Body of pancreas (tissue), 4 donors: ENCODE measurements around the gene FCHSD2.

Experiments used
- POLR2A ChIP-seq, 3 donors: fragments of 450-650 bp; IDR thresholded peaks; one replicate each; pipeline ENCODE4 v1.6.1; 2016; ENCODE audit warnings: antibody characterized with exemption in 3 of 3, mild to moderate bottlenecking in 2 of 3
- TF ChIP-seq, protein P1 (sequence below), 7 experiments: fragments of 450-650 bp in 4 of 7; fragments of 200-600 bp in 3 of 7; sonication (generic) in 3 of 7; IDR thresholded peaks; one replicate each; pipeline ENCODE4 v1.5.1; 2016 to 2019; ENCODE audit warnings: antibody characterized with exemption in 7 of 7

DNA sequence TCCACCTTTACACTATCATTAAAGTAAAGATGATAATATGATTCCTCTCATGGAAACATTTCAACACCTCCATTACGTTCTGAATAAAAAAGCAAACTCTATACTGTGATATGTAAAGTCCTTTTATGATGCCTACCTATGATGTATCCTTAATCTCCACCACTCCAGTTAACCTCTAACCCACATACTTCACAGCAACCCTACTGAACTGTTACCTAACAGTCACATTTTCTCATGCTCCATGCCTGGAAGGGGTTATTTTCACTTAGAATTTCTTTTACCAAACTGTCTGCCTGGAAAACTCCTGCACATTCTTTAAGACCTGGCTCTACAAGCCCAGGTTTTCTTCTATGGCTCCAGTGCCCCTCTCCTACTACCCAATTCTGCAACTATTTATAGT is 129.1 kb downstream of the FCHSD2 start:
- TF ChIP-seq POLR2A (IDR thresholded peaks at IDR 0.05) = no peak
- TF ChIP-seq, protein P1, sequence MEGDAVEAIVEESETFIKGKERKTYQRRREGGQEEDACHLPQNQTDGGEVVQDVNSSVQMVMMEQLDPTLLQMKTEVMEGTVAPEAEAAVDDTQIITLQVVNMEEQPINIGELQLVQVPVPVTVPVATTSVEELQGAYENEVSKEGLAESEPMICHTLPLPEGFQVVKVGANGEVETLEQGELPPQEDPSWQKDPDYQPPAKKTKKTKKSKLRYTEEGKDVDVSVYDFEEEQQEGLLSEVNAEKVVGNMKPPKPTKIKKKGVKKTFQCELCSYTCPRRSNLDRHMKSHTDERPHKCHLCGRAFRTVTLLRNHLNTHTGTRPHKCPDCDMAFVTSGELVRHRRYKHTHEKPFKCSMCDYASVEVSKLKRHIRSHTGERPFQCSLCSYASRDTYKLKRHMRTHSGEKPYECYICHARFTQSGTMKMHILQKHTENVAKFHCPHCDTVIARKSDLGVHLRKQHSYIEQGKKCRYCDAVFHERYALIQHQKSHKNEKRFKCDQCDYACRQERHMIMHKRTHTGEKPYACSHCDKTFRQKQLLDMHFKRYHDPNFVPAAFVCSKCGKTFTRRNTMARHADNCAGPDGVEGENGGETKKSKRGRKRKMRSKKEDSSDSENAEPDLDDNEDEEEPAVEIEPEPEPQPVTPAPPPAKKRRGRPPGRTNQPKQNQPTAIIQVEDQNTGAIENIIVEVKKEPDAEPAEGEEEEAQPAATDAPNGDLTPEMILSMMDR (IDR thresholded peaks at IDR 0.05) = no peak
